Measurements from ENCODE around the gene PALM.

Gene PALM

GRCh38 chr19:674282-675151 is 34.2 kb upstream of the PALM start:
- peaks cover 8% of the 10 kb centered on the region; the same call in 1 of the 2 replicates for H3K27me3 ChIP-seq (ENCODE audit: insufficient read depth, low read length)

GRCh38 chr19:676007-676338 is 32.8 kb upstream of the PALM start:
- no peaks in the 10 kb centered on the region for H4K20me1 ChIP-seq (ENCODE audit: insufficient read depth, low read length)
- H3K27me3 ChIP-seq (ENCODE audit: insufficient read depth, low read length): peaks cover 8% of the 10 kb centered on the region; the same call in 1 of the 2 replicates
- no peak overlapping the region for H3K9ac ChIP-seq (ENCODE audit: low read length)
- no peak overlapping the region for H2AFZ ChIP-seq (ENCODE audit: low read length)
- H3K79me2 ChIP-seq (ENCODE audit: insufficient read depth, low read length): no peaks in the 10 kb centered on the region
- no peaks in the 10 kb centered on the region for H3F3A ChIP-seq (ENCODE audit: insufficient read depth, low read length)
- no peaks in the 10 kb centered on the region for H3K36me3 ChIP-seq (ENCODE audit: insufficient read depth, low read length)
- H3K4me2 ChIP-seq (ENCODE audit: low read length): no peak overlapping the region
- H3K9me3 ChIP-seq (ENCODE audit: low read length): no peaks in the 10 kb centered on the region
- peaks cover 6% of the 10 kb centered on the region for H3K4me1 ChIP-seq (ENCODE audit: insufficient read depth, low read length, severe bottlenecking)
- no peak overlapping the region for H3K4me3 ChIP-seq (ENCODE audit: low read depth, low read length, poor library complexity, severe bottlenecking)
- no peak overlapping the region for H3K27ac ChIP-seq (ENCODE audit: low read depth, low read length, poor library complexity, severe bottlenecking)
- no peak for TF ChIP-seq EZH2 (IDR thresholded peaks at IDR 0.05; ENCODE audit: borderline replicate concordance, low read length)
- TF ChIP-seq, protein P1, sequence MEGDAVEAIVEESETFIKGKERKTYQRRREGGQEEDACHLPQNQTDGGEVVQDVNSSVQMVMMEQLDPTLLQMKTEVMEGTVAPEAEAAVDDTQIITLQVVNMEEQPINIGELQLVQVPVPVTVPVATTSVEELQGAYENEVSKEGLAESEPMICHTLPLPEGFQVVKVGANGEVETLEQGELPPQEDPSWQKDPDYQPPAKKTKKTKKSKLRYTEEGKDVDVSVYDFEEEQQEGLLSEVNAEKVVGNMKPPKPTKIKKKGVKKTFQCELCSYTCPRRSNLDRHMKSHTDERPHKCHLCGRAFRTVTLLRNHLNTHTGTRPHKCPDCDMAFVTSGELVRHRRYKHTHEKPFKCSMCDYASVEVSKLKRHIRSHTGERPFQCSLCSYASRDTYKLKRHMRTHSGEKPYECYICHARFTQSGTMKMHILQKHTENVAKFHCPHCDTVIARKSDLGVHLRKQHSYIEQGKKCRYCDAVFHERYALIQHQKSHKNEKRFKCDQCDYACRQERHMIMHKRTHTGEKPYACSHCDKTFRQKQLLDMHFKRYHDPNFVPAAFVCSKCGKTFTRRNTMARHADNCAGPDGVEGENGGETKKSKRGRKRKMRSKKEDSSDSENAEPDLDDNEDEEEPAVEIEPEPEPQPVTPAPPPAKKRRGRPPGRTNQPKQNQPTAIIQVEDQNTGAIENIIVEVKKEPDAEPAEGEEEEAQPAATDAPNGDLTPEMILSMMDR (IDR thresholded peaks at IDR 0.05; ENCODE audit: low read length): no peak
- no peaks in the 10 kb centered on the region for H3K9me2 ChIP-seq (ENCODE audit: low read depth, low read length)

More at GRCh38 chr19:674282-675151, 34.2 kb upstream of the PALM start:
- H3F3A ChIP-seq (ENCODE audit: insufficient read depth, low read length): no peaks in the 10 kb centered on the region
- TF ChIP-seq, protein P1 (IDR thresholded peaks at IDR 0.05; ENCODE audit: low read length): no peak
- no peak for TF ChIP-seq EZH2 (IDR thresholded peaks at IDR 0.05; ENCODE audit: borderline replicate concordance, low read length)
- no peaks in the 10 kb centered on the region for H3K9me2 ChIP-seq (ENCODE audit: low read depth, low read length)
- no peaks in the 10 kb centered on the region for H3K36me3 ChIP-seq (ENCODE audit: insufficient read depth, low read length)
- no peak overlapping the region for H3K27ac ChIP-seq (ENCODE audit: low read depth, low read length, poor library complexity, severe bottlenecking)
- H3K4me2 ChIP-seq (ENCODE audit: low read length): no peak overlapping the region
- no peak overlapping the region for H3K4me3 ChIP-seq (ENCODE audit: low read depth, low read length, poor library complexity, severe bottlenecking)
- H3K4me1 ChIP-seq (ENCODE audit: insufficient read depth, low read length, severe bottlenecking): peaks cover 4% of the 10 kb centered on the region
- no peaks in the 10 kb centered on the region for H3K79me2 ChIP-seq (ENCODE audit: insufficient read depth, low read length)
- no peak overlapping the region for H2AFZ ChIP-seq (ENCODE audit: low read length)
- no peaks in the 10 kb centered on the region for H4K20me1 ChIP-seq (ENCODE audit: insufficient read depth, low read length)
- no peak overlapping the region for H3K9ac ChIP-seq (ENCODE audit: low read length)
- H3K9me3 ChIP-seq (ENCODE audit: low read length): no peaks in the 10 kb centered on the region

DNA sequence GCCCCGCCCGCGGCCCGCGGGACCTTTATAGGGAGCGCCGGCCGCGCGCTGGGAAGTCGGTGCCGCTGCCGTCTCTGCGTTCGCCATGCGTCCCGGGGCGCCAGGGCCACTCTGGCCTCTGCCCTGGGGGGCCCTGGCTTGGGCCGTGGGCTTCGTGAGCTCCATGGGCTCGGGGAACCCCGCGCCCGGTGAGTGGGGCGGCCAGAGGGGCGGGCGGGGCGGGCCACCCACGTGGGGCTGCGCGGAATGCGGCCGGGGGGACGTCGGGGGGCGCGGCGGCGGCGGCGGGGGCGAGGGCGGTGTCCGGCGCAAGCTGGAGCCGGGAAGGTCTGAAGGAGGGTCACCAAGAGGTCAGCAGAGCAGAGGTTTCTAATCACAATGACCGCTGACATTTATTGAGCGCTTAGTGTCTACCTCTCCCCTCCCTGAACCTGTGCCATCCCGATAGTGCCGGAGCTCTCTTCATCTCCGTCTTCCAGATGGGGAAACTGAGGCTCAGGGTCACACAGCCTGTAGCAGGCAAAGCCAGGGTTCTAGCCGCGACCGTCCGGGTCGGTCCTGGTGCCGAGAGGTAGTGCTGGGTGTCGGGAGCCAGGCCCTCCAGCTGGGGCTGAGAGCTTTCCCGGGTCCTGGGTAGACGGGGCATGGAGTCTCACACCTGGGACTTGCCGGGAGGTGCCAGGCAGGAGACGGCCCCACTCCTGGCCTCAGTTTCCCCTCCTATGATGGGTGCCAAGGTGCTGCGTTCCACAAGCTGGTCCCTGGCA is 32.2 kb upstream of the PALM start, which contains the start of gene FSTL3:
Gene FSTL3 (plus strand): TSS at position 54 of the 767 bp plus-strand sequence. CDS start 32 bp downstream, at position 86.
- Histone ChIP-seq H3K4me1 (ENCODE audit: insufficient read depth, low read length, severe bottlenecking) (peaks cover 6% of the 10 kb centered on the region), H3F3A (ENCODE audit: insufficient read depth, low read length) (no peaks in the 10 kb centered on the region), H4K20me1 (ENCODE audit: insufficient read depth, low read length) (no peaks in the 10 kb centered on the region), H3K9me3 (ENCODE audit: low read length) (no peaks in the 10 kb centered on the region), H3K9ac (ENCODE audit: low read length) (no peak within 1 kb of the TSS), H3K27me3 (ENCODE audit: insufficient read depth, low read length) (peaks cover 7% of the 10 kb centered on the region; the same call in 1 of the 2 replicates), H3K4me3 (ENCODE audit: low read depth, low read length, poor library complexity, severe bottlenecking) (no peak within 1 kb of the TSS), H2AFZ (ENCODE audit: low read length) (no peak within 1 kb of the TSS), H3K79me2 (ENCODE audit: insufficient read depth, low read length) (no peaks in the 10 kb centered on the region), H3K9me2 (ENCODE audit: low read depth, low read length) (no peaks in the 10 kb centered on the region), H3K36me3 (ENCODE audit: insufficient read depth, low read length) (no peaks in the 10 kb centered on the region), H3K4me2 (ENCODE audit: low read length) (no peak within 1 kb of the TSS), H3K27ac (ENCODE audit: low read depth, low read length, poor library complexity, severe bottlenecking) (no peak within 1 kb of the TSS)
- TF ChIP-seq EZH2 (IDR thresholded peaks at IDR 0.05; ENCODE audit: borderline replicate concordance, low read length): no peak
- TF ChIP-seq, protein P1 (IDR thresholded peaks at IDR 0.05; ENCODE audit: low read length): no peak

Measured in OCI-LY1 (cell line).